Activated CD4-positive, alpha-beta memory T cell treated with anti-CD3 and anti-CD28 coated beads for 36 hours (primary cell): ENCODE data around the gene VAV3. TPM values are rescaled to one million over a fixed set of nuclear protein-coding genes. Genes with fewer than 3 reads are reported as not detected.
"Not testable (repeated sequence)": the region's sequence is repeated elsewhere in the genome, so short reads cannot be mapped to it uniquely, and the experiment has no call there.

Source experiments
- CTCF ChIA-PET: fragments of 350-600 bp; sonication (Branson Sonifier 250); formaldehyde crosslinking; loops from one replicate; lab custom pipeline; 2021; ENCODE audit warnings: antibody characterized with exemption, inconsistent platforms; lab: Charles Lee
- POLR2A ChIA-PET: fragments of 350-600 bp; sonication (Branson Sonifier 250); formaldehyde crosslinking; loops from one replicate; lab custom pipeline; 2021; ENCODE audit warnings: antibody characterized with exemption; lab: Charles Lee
- DNase-seq: peaks from one replicate; pipeline ENCODE4 v3.0.0-alpha.2; 2020
- H3K27ac Mint-ChIP-seq: one replicate; pipeline ENCODE4 v1.8.0; 2021; ENCODE audit warnings: mixed read lengths
- H3K27me3 Mint-ChIP-seq: one replicate; pipeline ENCODE4 v1.8.0; 2021; ENCODE audit warnings: mixed read lengths
- H3K36me3 Mint-ChIP-seq: one replicate; pipeline ENCODE4 v1.8.0; 2021; ENCODE audit warnings: mixed read lengths
- H3K4me1 Mint-ChIP-seq: one replicate; pipeline ENCODE4 v1.8.0; 2021; ENCODE audit warnings: low read depth, mixed read lengths
- H3K4me3 Mint-ChIP-seq: one replicate; pipeline ENCODE4 v1.8.0; 2021; ENCODE audit warnings: mild to moderate bottlenecking, mixed read lengths
- H3K9me3 Mint-ChIP-seq: one replicate; pipeline ENCODE4 v1.8.0; 2021; ENCODE audit warnings: mixed read lengths
- intact Hi-C: fragments of 100-400 bp; cut with micrococcal nuclease; formaldehyde crosslinking; loops from one replicate; pipeline ENCODE4 v1.15.1; 2023
- total RNA-seq, 2 experiments: library from RNA; stranded (reverse); gene quantifications; one replicate each; pipeline ENCODE4 v1.2.3, GENCODE V29; 2021

Gene VAV3
- total RNA-seq, 2 experiments from 2014 or later, result 2.3 to 3.3 TPM

- H3K27ac Mint-ChIP-seq, result no peak overlapping the region
- intact Hi-C loops, result loop anchor here (1.0 kb wide), 1 partner anchor 228 kb away; no protein-coding TSS in a partner anchor
- no peak overlapping the region for H3K4me3 Mint-ChIP-seq
- no peak for DNase-seq
- H3K4me1 Mint-ChIP-seq, result peaks cover 19% of the 10 kb centered on the region
- H3K9me3 Mint-ChIP-seq, result peaks cover 6% of the 10 kb centered on the region
- no peaks in the 10 kb centered on the region for H3K36me3 Mint-ChIP-seq
- POLR2A ChIA-PET, result interaction anchor here (1.4 kb wide), 1 partner anchor 67 kb away, joined by 3 read pairs; no protein-coding TSS in a partner anchor
- no peaks in the 10 kb centered on the region for H3K27me3 Mint-ChIP-seq
- CTCF ChIA-PET, result interaction anchor here (0.6 to 1.6 kb wide), 2 partner anchors 19 to 228 kb away, joined by 3 to 4 read pairs; no protein-coding TSS in a partner anchor
Measured at GRCh38 chr1:107897438-107898345, 67.3 kb downstream of the VAV3 start.

GRCh38 chr1:107896936-107897335 is 68.0 kb downstream of the VAV3 start:
- Mint-ChIP-seq H3K4me3 (no peak overlapping the region), H3K27me3 (no peaks in the 10 kb centered on the region), H3K9me3 (peaks cover 6% of the 10 kb centered on the region), H3K27ac (no peak overlapping the region), H3K4me1 (peaks cover 19% of the 10 kb centered on the region), H3K36me3 (no peaks in the 10 kb centered on the region)
- POLR2A ChIA-PET, result interaction anchor here (1.4 kb wide), 1 partner anchor 67 kb away, joined by 3 read pairs; no protein-coding TSS in a partner anchor
- no peak for DNase-seq
- CTCF ChIA-PET, result interaction anchor here (0.6 kb wide), 1 partner anchor 18 kb away, joined by 3 read pairs; no protein-coding TSS in a partner anchor
- intact Hi-C loops, result loop anchor here (1.0 kb wide), 1 partner anchor 228 kb away; no protein-coding TSS in a partner anchor

- H3K36me3 Mint-ChIP-seq, result no peaks in the 10 kb centered on the region
- H3K4me3 Mint-ChIP-seq, result no peak overlapping the region
- DNase-seq, result no peak
- intact Hi-C loops, result no loop called here
- ChIA-PET POLR2A (no interaction called here), CTCF (no interaction called here)
- H3K27me3 Mint-ChIP-seq, result no peaks in the 10 kb centered on the region
- peaks cover 6% of the 10 kb centered on the region for H3K9me3 Mint-ChIP-seq
- peaks cover 19% of the 10 kb centered on the region for H3K4me1 Mint-ChIP-seq
- no peak overlapping the region for H3K27ac Mint-ChIP-seq
Measured at GRCh38 chr1:107896401-107896800, 68.6 kb downstream of the VAV3 start.

- no peak overlapping the region for H3K4me3 Mint-ChIP-seq
- H3K9me3 Mint-ChIP-seq, result peaks cover 6% of the 10 kb centered on the region
- H3K27ac Mint-ChIP-seq, result no peak overlapping the region
- ChIA-PET CTCF (no interaction called here), POLR2A (no interaction called here)
- peak; percentile 9 for DNase-seq
- intact Hi-C loops, result no loop called here
- H3K36me3 Mint-ChIP-seq, result no peaks in the 10 kb centered on the region
- peaks cover 19% of the 10 kb centered on the region for H3K4me1 Mint-ChIP-seq
- H3K27me3 Mint-ChIP-seq, result no peaks in the 10 kb centered on the region
Measured at GRCh38 chr1:107895403-107896191, 69.4 kb downstream of the VAV3 start.

- ChIA-PET CTCF (no interaction called here), POLR2A (no interaction called here)
- Mint-ChIP-seq H3K9me3 (peaks cover 6% of the 10 kb centered on the region), H3K27ac (no peak overlapping the region), H3K27me3 (no peaks in the 10 kb centered on the region), H3K4me1 (peaks cover 10% of the 10 kb centered on the region), H3K36me3 (no peaks in the 10 kb centered on the region), H3K4me3 (no peak overlapping the region)
- intact Hi-C loops, result no loop called here
- DNase-seq, result no peak
Measured at GRCh38 chr1:107894605-107895004, 70.4 kb downstream of the VAV3 start.

GRCh38 chr1:107893350-107893749 is 71.6 kb downstream of the VAV3 start:
- H3K4me1 Mint-ChIP-seq, H3K36me3 Mint-ChIP-seq, H3K27ac Mint-ChIP-seq, H3K4me3 Mint-ChIP-seq, H3K27me3 Mint-ChIP-seq, DNase-seq, H3K9me3 Mint-ChIP-seq, POLR2A ChIA-PET, CTCF ChIA-PET, intact Hi-C loops: not testable (repeated sequence)

GRCh38 chr1:107889524-107889923 is 75.5 kb downstream of the VAV3 start:
- H3K4me1 Mint-ChIP-seq, result no peaks in the 10 kb centered on the region
- no peaks in the 10 kb centered on the region for H3K36me3 Mint-ChIP-seq
- H3K9me3 Mint-ChIP-seq, result peaks cover 6% of the 10 kb centered on the region
- intact Hi-C loops, result no loop called here
- H3K27me3 Mint-ChIP-seq, result no peaks in the 10 kb centered on the region
- CTCF ChIA-PET, result no interaction called here
- no peak overlapping the region for H3K27ac Mint-ChIP-seq
- POLR2A ChIA-PET, result no interaction called here
- DNase-seq, result no peak
- no peak overlapping the region for H3K4me3 Mint-ChIP-seq

GRCh38 chr1:107883562-107883961 is 81.4 kb downstream of the VAV3 start:
- POLR2A ChIA-PET, result no interaction called here
- no peak for DNase-seq
- H3K27ac Mint-ChIP-seq, result no peak overlapping the region
- H3K4me1 Mint-ChIP-seq, result peaks cover 8% of the 10 kb centered on the region
- H3K36me3 Mint-ChIP-seq, result no peaks in the 10 kb centered on the region
- H3K9me3 Mint-ChIP-seq, result no peaks in the 10 kb centered on the region
- no peak overlapping the region for H3K4me3 Mint-ChIP-seq
- intact Hi-C loops, result no loop called here
- CTCF ChIA-PET, result no interaction called here
- H3K27me3 Mint-ChIP-seq, result no peaks in the 10 kb centered on the region

- Mint-ChIP-seq H3K4me1 (peaks cover 8% of the 10 kb centered on the region), H3K27ac (no peak overlapping the region), H3K4me3 (no peak overlapping the region), H3K9me3 (peaks cover 4% of the 10 kb centered on the region), H3K36me3 (no peaks in the 10 kb centered on the region), H3K27me3 (no peaks in the 10 kb centered on the region)
- intact Hi-C loops, result loop anchor here (2.0 to 5.0 kb wide), 2 partner anchors 55 to 82 kb away; no protein-coding TSS in a partner anchor
- CTCF ChIA-PET, result no interaction called here
- POLR2A ChIA-PET, result interaction anchor here (0.7 kb wide), 1 partner anchor 84 kb away, joined by 3 read pairs; no protein-coding TSS in a partner anchor
- no peak for DNase-seq
Measured at GRCh38 chr1:107879927-107880326, 85.1 kb downstream of the VAV3 start.

GRCh38 chr1:107879346-107879745 is 85.6 kb downstream of the VAV3 start:
- H3K4me3 Mint-ChIP-seq, result no peak overlapping the region
- ChIA-PET POLR2A (no interaction called here), CTCF (no interaction called here)
- peaks cover 8% of the 10 kb centered on the region for H3K4me1 Mint-ChIP-seq
- intact Hi-C loops, result loop anchor here (2.0 to 5.0 kb wide), 2 partner anchors 55 to 83 kb away; no protein-coding TSS in a partner anchor
- H3K27me3 Mint-ChIP-seq, result no peaks in the 10 kb centered on the region
- peaks cover 4% of the 10 kb centered on the region for H3K9me3 Mint-ChIP-seq
- H3K36me3 Mint-ChIP-seq, result no peaks in the 10 kb centered on the region
- DNase-seq, result no peak
- no peak overlapping the region for H3K27ac Mint-ChIP-seq

- intact Hi-C loops, result loop anchor here (2.0 to 5.0 kb wide), 2 partner anchors 57 to 85 kb away; no protein-coding TSS in a partner anchor
- Mint-ChIP-seq H3K27me3 (no peaks in the 10 kb centered on the region), H3K9me3 (peaks cover 4% of the 10 kb centered on the region), H3K4me1 (peaks cover 8% of the 10 kb centered on the region), H3K27ac (no peak overlapping the region), H3K4me3 (no peak overlapping the region), H3K36me3 (no peaks in the 10 kb centered on the region)
- DNase-seq, result no peak
- CTCF ChIA-PET, result no interaction called here
- POLR2A ChIA-PET, result no interaction called here
Measured at GRCh38 chr1:107877745-107878144, 87.2 kb downstream of the VAV3 start.

- ChIA-PET POLR2A (no interaction called here), CTCF (no interaction called here)
- Mint-ChIP-seq H3K27me3 (no peaks in the 10 kb centered on the region), H3K9me3 (peaks cover 4% of the 10 kb centered on the region), H3K36me3 (no peaks in the 10 kb centered on the region), H3K27ac (no peak overlapping the region), H3K4me1 (peaks cover 8% of the 10 kb centered on the region), H3K4me3 (no peak overlapping the region)
- no peak for DNase-seq
- intact Hi-C loops, result loop anchor here (5.0 kb wide), 1 partner anchor 85 kb away; no protein-coding TSS in a partner anchor
Measured at GRCh38 chr1:107877092-107877491, 87.9 kb downstream of the VAV3 start.
